GM21367 (cell line): ENCODE data around the gene TJP2.
A peak's percentile ranks its signal among the peaks of the same experiment; 100 is the strongest.

Experiments used
- ATAC-seq: cut with Tn5 transposase; IDR thresholded peaks from one replicate; pipeline ENCODE4 v1.9.1; 2021; ENCODE audit not compliant: unreplicated experiment

TJP2 gene

GRCh38 chr9:69190086-69190862, 16.2 kb downstream of the TJP2 start:
- ATAC-seq: peak; percentile 83

DNA sequence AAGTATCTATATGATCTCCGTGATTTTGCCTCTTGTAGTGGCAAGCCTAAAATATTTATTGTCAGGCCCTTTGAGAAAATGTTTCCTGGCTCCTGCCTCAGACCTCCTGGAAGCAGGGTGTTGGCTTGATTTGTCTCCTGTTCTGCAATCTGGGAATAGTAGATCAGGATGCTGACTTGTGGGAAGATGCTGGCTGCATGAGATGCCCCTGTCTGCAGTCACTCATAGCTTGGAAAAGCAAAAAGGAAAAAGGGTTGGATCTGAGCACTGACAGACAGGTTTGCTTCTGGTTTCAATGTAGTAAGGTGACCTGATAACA, 16.7 kb downstream of the TJP2 start:
- no peak for ATAC-seq

DNA sequence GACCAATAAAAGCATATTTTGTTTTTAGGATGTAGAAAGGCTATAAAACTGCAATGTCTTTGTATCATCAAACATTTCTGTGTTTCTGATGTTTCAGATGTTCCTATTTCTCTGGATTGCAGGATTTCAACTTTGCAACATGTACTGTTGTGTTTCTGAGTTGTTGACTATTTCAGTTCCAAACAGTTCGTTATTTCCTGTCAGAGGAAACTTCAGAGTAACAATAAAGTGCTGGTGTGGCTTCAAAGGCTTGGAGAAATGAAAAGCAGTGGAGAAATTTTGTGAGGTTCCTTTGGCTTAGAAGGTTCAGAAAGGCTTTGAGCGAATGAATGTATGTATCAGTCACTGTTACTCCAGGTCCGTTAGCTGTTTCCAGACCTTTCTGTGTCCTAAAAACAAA, 17.2 kb downstream of the TJP2 start:
- ATAC-seq: no peak

- no peak for ATAC-seq
Observed at GRCh38 chr9:69192214-69192613, 18.1 kb downstream of the TJP2 start.

DNA sequence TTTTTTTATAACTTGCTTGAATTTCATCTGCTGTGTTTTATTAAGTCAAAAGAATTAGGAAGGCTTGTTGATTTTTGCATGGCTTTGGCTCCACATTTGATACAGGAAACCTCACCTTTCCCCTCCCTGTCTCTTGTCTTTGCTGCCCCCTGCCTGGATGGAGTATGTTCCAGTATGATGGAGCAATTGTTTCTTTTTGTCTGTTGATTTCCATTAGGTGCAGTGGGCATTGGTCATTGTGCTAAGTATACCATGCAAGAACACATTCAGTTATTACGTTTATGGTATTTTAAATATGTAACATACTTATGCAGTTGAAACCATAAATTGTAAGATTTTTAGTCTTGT, 19.6 kb downstream of the TJP2 start:
- no peak for ATAC-seq

- no peak for ATAC-seq
Observed at GRCh38 chr9:69194702-69195418, 20.8 kb downstream of the TJP2 start.

- no peak for ATAC-seq
Observed at GRCh38 chr9:69195668-69196067, 21.6 kb downstream of the TJP2 start.

- ATAC-seq: no peak
Observed at GRCh38 chr9:69197687-69198086, 23.6 kb downstream of the TJP2 start.

DNA sequence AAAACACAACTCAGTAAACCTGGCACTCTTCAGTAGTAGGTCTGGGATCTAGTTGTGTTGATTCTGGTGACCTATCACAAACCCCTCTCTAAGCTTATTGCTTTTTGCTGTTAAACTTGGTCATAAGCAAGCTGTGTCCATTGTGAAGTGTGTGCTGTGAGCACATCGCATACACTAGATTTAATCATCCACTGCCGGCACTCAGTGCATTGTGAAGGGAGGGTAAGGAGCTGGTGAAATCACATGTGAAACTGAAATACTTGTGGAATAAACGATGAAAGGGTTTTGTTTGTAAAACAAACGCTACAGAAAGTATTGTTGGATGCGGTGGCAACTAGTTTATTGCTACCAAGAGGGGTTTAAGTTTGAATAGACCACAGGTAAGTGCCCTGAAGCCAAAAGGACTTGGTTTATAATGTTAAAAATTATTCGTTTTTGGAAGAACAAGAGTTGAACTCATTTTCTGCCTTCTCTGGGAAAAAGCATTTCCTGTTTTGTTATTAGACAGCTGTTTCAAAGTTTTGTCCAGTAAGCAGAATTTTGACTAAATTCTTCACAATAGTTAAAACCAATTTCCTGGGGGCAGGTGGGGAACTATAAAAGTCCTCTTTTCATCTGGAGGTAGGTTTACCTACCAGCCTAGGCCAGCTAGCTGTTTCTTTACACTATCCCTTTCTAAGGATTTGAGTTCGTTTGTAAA, 24.6 kb downstream of the TJP2 start:
- ATAC-seq: no peak

GRCh38 chr9:69199769-69200470, 25.8 kb downstream of the TJP2 start:
- ATAC-seq: no peak

DNA sequence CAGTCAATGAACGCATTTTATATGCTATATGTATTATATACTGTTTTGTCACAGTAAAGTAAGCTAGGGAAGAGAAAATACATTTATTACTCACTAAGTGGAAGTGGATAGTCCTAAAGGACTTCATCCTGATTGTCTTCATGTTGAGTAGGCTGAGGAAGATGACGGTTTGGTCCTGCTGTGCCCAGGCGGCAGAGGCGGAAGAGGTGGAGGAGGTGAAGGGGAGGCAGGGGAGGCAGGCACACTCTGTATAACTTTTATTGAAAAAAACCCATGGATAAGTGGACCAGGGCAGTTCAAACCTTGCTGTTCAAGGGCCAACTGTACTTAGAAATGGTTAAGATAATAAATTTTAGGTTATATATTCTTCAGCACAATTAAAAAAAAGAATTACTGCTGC, 28.5 kb downstream of the TJP2 start:
- no peak for ATAC-seq

DNA sequence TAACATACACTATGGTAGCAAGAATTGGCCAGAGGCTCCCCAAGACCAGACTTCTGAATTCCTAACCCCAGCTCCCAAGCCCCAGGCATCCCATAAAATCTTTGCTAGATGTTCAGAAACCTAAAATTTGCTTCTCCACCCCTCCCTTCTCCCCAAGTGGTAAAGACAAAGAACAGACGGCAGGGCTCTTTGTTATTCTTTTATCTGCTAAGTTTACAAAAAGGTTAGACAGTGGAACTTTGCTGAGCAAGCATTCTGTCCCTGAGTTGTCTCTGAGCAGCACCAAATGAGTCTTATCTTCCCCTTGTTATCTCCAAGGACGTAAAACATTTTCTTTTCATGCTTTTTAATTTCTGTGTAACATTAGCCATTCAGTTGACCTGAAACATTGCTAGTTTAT, 30.2 kb downstream of the TJP2 start:
- no peak for ATAC-seq

- ATAC-seq: no peak
Observed at GRCh38 chr9:69204849-69205248, 30.8 kb downstream of the TJP2 start.

- no peak for ATAC-seq
Observed at GRCh38 chr9:69206047-69206446, 32.0 kb downstream of the TJP2 start.

DNA sequence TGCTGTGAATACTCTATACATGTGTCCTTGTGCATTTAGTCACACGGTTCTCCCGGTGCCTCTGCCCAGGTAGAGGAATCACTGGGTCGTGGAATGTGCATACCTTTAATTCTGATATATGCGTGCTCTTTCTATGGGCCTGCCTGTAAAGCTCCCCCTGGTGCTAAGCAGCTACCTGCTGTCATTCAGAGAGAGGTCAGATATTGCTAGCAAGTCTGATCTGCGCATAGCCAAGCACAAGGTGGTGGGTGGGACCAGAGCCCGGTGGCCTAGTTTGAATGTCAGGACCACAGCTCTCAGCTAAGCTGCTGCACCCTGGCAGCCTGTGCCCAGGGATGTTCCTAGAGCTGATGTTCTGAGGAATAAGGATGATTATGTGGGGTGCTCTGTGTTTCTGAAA, 33.4 kb downstream of the TJP2 start:
- no peak for ATAC-seq

DNA sequence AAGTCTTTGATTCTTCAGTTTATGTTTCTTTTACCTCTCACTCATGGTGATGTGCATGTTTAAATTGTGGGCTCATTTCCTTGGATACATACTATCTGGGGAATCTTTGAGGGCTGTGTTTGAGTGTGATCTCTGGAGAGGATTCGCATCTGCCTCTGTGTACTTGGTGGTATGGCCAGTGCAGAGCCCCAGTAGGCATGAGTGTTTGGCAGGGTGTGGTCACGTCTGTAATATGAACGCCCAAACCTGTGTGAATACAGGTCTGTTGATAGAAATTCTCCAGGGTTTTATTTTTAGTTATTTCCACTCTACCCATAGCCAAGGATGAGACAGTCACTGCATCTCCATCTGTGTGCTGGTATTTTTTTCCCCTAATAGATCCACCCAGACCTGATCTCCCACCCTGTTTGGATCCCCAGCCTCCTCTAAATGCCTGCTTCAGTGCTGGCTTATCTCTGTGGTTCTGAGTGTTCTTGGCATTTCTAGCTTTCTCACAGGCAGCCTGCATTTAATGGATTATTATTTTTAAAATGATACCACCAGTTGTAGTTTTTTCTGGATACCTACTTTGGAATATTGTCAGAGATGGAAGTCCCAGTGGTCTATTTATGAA, 37.5 kb downstream of the TJP2 start:
- no peak for ATAC-seq

- no peak for ATAC-seq
Observed at GRCh38 chr9:69213647-69214046, 39.6 kb downstream of the TJP2 start.

GRCh38 chr9:69214939-69215338, 40.9 kb downstream of the TJP2 start:
- ATAC-seq: no peak

GRCh38 chr9:69215774-69216485, 41.9 kb downstream of the TJP2 start:
- no peak for ATAC-seq

GRCh38 chr9:69218166-69218565, 44.1 kb downstream of the TJP2 start:
- ATAC-seq: no peak

GRCh38 chr9:69221036-69221435, 47.0 kb downstream of the TJP2 start:
- ATAC-seq: no peak
